G401 (cell line): ENCODE results near the gene SPI1. TPM values are rescaled to one million over a fixed set of nuclear protein-coding genes. Genes with fewer than 3 reads are reported as not detected.
"Not testable (repeated sequence)": the region's sequence is repeated elsewhere in the genome, so short reads cannot be mapped to it uniquely, and the experiment has no call there.

Experiments used
- DNase-seq: peaks from one replicate; pipeline ENCODE4 v3.0.0-alpha.2; 2015; ENCODE audit warnings: low spot score
- in situ Hi-C: cut with HindIII; loops from 2 replicates; pipeline ENCODE4 v1.10.0; 2016; ENCODE audit warnings: low sequenced_read_pairs, mixed read lengths
- total RNA-seq: library from RNA; depleted of rRNA; stranded (reverse); fragments of >200 nt; shearing (Covaris generic); gene quantifications from 2 replicates; pipeline ENCODE4 v1.2.3, GENCODE V29; 2014

Gene SPI1
- total RNA-seq, 1 experiment from 2014 or later, result not detected

GRCh38 chr11:47331454-47332302 lies 46.7 kb downstream of the SPI1 start:
- in situ Hi-C loops, result no loop called here
- DNase-seq, result no peak

GRCh38 chr11:47329987-47330931 lies 48.1 kb downstream of the SPI1 start:
- DNase-seq, result peak; percentile 88
- in situ Hi-C loops, result no loop called here

- in situ Hi-C loops, result no loop called here
- no peak for DNase-seq
Measured at GRCh38 chr11:47329431-47329986, 48.8 kb downstream of the SPI1 start.

- no peak for DNase-seq
- in situ Hi-C loops, result no loop called here
Measured at GRCh38 chr11:47328449-47329390, 49.6 kb downstream of the SPI1 start.

DNA sequence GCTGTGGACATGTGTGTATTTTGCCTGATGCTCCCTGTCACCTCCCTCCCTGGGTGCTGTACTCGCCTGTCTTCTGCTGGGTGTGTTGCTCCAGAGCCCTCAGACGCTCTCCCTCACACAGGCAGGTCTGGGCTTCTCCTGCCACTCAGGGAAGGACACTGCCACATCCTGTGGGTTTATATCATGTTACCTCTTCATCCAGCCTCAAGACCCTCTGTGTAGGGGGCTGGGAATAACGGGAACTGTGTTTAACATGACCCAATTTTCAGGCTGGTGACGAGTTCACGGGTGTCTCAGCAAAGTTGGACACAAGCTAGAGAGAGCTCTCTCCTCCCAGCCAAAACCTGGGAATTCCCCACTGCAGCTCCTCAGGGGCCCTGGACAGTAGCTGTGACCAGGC lies 50.4 kb downstream of the SPI1 start:
- in situ Hi-C loops, result no loop called here
- DNase-seq, result no peak

DNA sequence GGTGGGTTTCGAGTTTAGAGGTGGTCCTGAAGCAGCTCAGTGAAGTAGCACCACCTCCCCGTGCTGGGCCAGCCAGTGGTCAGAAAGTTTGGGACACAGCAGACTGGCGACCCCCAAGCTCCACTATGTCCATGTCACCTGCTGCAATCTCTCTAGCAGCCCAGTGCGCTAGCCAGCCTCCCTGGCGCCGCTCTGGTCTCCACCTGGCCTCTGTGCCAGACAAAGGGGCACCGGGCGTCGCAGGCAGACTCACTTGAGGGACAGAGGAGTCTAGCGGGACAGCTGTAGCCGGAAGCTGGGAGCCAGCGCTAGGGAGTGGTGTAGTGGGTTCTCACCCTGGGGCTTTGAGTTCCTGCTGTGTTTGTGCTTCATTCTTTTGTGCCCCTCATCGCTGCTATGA lies 51.3 kb downstream of the SPI1 start:
- no peak for DNase-seq

GRCh38 chr11:47326198-47326597 lies 52.1 kb downstream of the SPI1 start:
- no peak for DNase-seq
- in situ Hi-C loops, result no loop called here

More for the DNA sequence above, 51.3 kb downstream of the SPI1 start:
- in situ Hi-C loops, result no loop called here

DNA sequence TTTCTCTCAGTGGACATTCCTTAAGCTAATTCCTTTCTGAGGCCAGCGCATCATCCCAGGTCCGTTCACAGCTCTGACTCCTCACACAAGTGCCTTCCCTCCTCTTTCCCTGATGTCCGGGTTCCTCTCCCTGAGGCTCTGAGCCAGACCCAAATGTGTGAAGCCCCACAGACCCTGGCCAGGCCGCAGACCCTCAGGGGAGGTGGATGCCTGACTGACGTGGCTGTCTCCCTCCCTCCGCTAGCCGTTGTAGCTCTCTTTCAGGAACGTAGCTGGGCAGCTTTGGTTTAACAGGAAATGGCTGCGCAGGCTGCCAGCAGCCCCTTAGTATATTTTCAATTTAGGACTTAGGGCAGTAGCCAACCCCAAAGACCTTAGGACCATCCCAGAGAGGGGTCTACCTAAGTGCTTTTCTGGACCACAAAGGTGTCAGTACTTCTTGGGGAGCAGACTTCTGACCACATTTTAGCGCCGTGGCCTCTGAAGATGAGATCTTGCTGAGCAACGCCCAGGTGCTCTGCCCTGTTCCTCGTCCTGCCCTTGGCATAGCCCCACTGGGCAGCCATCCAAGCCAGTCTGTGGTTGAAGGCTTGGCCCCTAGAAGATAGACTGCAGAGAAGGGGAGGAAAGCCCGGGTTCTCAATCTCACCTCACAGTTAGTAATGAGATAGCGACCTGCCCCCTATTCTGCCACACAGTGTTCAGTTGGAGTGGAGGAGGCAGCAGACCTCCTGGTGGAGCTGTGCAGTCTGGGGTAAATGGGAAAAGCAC lies 52.9 kb downstream of the SPI1 start:
- in situ Hi-C loops, result no loop called here
- peak; percentile 46 for DNase-seq

DNA sequence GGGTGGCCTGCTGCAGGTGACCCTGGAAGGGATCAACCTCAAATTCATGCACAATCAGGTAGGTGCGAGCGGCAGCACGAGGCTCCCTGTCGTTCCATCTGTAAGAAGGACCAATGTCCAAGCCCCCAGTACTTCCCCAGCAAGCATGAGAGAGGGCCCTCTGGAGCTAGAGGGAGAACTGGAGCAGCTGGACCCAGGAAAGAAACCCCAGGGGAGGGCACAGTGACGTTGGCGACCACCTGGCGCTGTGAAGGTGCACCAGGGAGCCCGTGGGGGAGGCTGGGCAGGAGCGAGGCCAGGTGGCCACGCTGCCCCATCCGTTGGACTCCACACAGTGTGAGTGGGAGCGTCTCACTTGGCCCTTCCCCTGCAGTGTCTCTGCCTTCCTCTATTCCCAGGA lies 53.8 kb downstream of the SPI1 start:
- no peak for DNase-seq
- in situ Hi-C loops, result no loop called here

DNA sequence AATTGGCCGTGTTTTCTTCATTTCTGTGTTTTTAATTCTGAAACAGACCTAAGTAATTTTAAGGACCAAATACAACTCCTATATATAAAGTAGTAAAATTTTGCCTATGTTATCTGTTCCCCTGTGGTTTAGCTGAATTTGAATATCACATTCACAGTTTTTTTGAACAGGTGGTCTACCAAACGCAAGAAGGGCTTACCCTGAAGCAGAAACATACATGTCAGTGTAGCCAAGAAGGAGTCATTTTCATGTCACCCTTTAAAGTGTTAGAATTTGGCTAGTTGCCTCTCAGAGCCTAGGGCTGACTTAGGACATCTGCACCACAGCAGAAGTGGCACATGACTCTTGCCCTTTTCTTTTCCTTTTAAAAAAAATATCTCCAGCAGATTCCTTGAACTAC lies 60.2 kb downstream of the SPI1 start:
- in situ Hi-C loops, result no loop called here
- DNase-seq, result no peak

DNA sequence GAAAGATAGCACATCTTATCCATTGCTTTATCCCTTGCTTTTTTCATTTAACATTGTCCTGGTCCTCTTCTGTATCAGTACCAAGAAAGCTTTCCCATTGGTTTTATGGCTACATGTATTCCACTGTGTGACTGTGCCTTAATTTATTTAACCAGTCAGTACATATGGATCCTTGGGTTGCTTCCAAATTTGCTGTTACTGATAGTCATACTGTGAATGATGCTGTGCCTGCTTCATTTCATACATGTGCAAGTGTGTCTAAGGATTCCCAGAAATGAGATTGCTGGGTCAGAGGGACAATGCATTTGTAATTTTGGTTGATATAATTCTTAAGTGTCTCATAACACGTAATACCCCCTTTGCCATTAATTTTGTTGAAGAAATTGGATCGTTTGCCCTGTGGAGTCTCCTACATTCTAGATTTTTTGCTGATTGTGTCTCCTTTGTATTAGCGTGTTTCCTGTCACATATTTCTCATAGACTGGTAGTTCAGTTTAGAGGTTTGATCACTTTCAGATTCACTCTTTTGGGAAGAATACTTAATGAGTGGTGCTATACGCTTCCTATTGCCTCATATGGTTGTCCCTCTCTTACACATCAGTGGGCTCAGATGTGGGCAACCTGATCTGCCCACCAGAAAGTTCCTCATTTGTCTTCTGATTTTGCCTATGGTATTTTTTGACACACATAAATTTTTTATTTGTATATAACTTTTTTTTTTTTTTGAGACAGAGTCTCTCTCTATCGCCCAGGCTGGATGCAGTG lies 61.1 kb downstream of the SPI1 start:
- DNase-seq, result no peak
- in situ Hi-C loops, result no loop called here

DNA sequence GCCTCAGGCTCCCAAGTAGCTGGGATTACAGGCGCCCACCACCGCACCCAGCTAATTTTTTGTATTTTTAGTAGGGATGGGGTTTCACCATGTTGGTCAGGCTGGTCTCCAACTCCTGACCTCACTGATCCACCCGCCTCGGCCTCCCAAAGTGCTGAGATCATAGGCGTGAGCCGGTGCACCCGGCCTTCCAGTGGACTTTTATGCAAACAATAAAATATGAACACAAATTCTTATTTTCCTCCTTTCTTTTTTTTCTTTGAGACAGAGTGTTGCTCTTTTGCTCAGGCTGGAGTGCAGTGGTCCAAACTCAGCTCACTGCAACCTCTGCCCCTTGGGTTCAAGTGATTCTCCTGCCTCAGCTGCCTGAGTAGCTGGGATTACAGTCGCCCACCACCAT lies 61.8 kb downstream of the SPI1 start:
- in situ Hi-C loops, DNase-seq: not testable (repeated sequence)

GRCh38 chr11:47314992-47315391 lies 63.4 kb downstream of the SPI1 start:
- DNase-seq, result no peak
- in situ Hi-C loops, result no loop called here

GRCh38 chr11:47308050-47308823 lies 70.1 kb downstream of the SPI1 start:
- in situ Hi-C loops, result no loop called here
- no peak for DNase-seq

DNA sequence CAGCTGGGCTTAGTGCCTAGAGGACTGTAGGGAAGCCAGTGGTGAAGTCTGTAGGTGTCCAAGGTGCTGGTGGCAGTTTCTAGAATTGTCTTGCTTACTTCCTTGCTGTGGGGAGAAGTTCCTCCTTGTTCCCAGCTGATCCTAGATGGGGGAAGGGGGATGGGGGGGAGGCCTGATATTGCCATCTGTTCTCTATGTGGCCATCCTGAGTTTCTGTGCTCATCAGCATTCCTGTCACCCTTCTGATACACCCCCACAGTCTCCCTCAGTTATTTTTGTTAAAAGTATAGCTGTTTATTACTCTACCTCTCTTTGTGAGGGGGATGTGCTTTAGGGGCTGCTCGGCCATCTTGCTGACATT lies 71.9 kb downstream of the SPI1 start:
- in situ Hi-C loops, result no loop called here
- DNase-seq, result no peak

DNA sequence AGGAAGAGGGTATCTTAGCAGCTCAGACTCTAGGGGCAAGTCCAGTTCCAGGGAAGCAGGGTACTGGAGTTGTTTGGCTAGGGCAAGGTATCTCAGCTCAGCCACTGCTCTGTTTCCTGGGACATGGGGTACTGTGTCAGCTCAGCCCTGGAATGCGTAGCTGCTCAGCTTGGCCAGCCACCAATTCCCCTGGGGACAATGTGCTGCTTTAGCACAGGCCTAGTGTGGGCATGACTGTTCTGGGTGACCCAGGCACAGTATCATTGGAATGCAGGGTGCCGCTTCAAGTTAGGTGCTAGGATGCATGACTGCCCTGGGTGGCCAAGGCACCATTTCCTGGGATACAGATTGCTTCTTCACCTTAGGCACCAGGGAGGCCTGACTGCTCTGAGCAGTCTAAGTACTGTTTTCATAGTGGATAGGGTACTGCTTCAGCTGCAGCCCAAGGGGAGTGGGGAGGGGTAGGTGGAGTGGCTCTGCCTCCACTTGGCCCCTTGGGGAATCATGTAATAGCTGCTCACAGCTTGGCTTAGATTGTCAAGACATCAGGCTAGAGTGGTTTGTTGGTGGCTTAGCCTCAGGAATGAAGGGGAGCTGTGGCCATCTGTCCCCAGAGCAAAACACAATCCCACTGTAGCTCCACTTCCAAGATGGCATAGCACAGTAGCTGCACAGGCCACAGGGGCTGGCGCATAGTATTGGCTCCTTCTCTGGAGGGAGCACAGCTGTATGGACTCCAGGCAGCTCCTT lies 72.4 kb downstream of the SPI1 start:
- in situ Hi-C loops, result no loop called here
- DNase-seq, result no peak
